ENCODE data around the gene TMEM54. TPM values are rescaled to one million over a fixed set of nuclear protein-coding genes. Genes with fewer than 3 reads are reported as not detected.
"Not testable (repeated sequence)": the region's sequence is repeated elsewhere in the genome, so short reads cannot be mapped to it uniquely, and the experiment has no call there.

Gene TMEM54
- total RNA-seq, 1 donor from 2014 or later: 372 TPM

- DNase-seq (ENCODE audit: low spot score): no peak
Observed at GRCh38 chr1:32919811-32920733, 18.9 kb upstream of the TMEM54 start.

- DNase-seq (ENCODE audit: low spot score): no peak
Observed at GRCh38 chr1:32918179-32918578, 17.0 kb upstream of the TMEM54 start.

- DNase-seq (ENCODE audit: low spot score): no peak
Observed at GRCh38 chr1:32917521-32917920, 16.3 kb upstream of the TMEM54 start.

- no peak for DNase-seq (ENCODE audit: low spot score)
Observed at GRCh38 chr1:32915766-32916706, 14.8 kb upstream of the TMEM54 start.

- DNase-seq (ENCODE audit: low spot score): no peak
Observed at GRCh38 chr1:32910319-32910718, 9.1 kb upstream of the TMEM54 start.

- DNase-seq (ENCODE audit: low spot score): no peak
Observed at GRCh38 chr1:32907435-32907834, 6.2 kb upstream of the TMEM54 start.

- no peak for DNase-seq (ENCODE audit: low spot score)
Observed at GRCh38 chr1:32906654-32907053, 5.5 kb upstream of the TMEM54 start.

GRCh38 chr1:32905588-32905987 is 4.4 kb upstream of the TMEM54 start:
- not testable (repeated sequence) for DNase-seq (ENCODE audit: low spot score)

GRCh38 chr1:32904797-32905196 is 3.6 kb upstream of the TMEM54 start:
- no peak for DNase-seq (ENCODE audit: low spot score)

- DNase-seq (ENCODE audit: low spot score): peak; percentile 87
Observed at GRCh38 chr1:32903991-32904785, 3.0 kb upstream of the TMEM54 start.

GRCh38 chr1:32902535-32902920 is 1.3 kb upstream of the TMEM54 start:
- no peak for DNase-seq (ENCODE audit: low spot score)

GRCh38 chr1:32901823-32902534 is 790 bp upstream of the TMEM54 start:
- DNase-seq (ENCODE audit: low spot score): no peak

GRCh38 chr1:32900371-32900955 is 726 bp downstream of the TMEM54 start:
- no peak for DNase-seq (ENCODE audit: low spot score)

- DNase-seq (ENCODE audit: low spot score): no peak
Observed at GRCh38 chr1:32899586-32900296, 1.4 kb downstream of the TMEM54 start.

- no peak for DNase-seq (ENCODE audit: low spot score)
Observed at GRCh38 chr1:32898958-32899357, 2.2 kb downstream of the TMEM54 start.

GRCh38 chr1:32898056-32898455 is 3.1 kb downstream of the TMEM54 start:
- no peak for DNase-seq (ENCODE audit: low spot score)

- DNase-seq (ENCODE audit: low spot score): no peak
Observed at GRCh38 chr1:32897082-32898049, 3.8 kb downstream of the TMEM54 start.

GRCh38 chr1:32896451-32896850 is 4.7 kb downstream of the TMEM54 start:
- DNase-seq (ENCODE audit: low spot score): no peak
